HepG2 (cell line): ENCODE measurements around the gene PROX1. TPM values are rescaled to one million over a fixed set of nuclear protein-coding genes. Genes with fewer than 3 reads are reported as not detected.

ENCODE experiments used
- CHD4 ChIP-seq: fragments of 200-600 bp; sonication (generic); IDR thresholded peaks from 2 replicates; pipeline ENCODE4 v1.7.0; 2017; ENCODE audit warnings: mild to moderate bottlenecking, low read length, borderline replicate concordance
- HDAC2 ChIP-seq: sonication (generic); formaldehyde crosslinking; IDR thresholded peaks from 2 replicates; pipeline ENCODE4 v1.4.0; 2020; ENCODE audit warnings: missing genetic modification reagents
- HOXA5 ChIP-seq: sonication (generic); formaldehyde crosslinking; IDR thresholded peaks from 2 replicates; pipeline ENCODE4 v1.4.0; 2020; ENCODE audit warnings: missing genetic modification reagents
- NONO ChIP-seq, 2 experiments: fragments of 450-650 bp in 1 of 2; sonication (generic) in 1 of 2; formaldehyde crosslinking in 1 of 2; IDR thresholded peaks in 1 of 2; conservative IDR thresholded peaks in 1 of 2; 2 replicates each; pipeline versions ENCODE4 v1.6.1 to v1.8.0; 2017 to 2022; ENCODE audit warnings: mild to moderate bottlenecking in 1 of 2, missing genetic modification reagents in 1 of 2, moderate library complexity in 1 of 2
- RBM39 ChIP-seq: fragments of 200-400 bp; formaldehyde crosslinking; IDR thresholded peaks from one replicate; pipeline ENCODE4 v1.6.1; 2018; ENCODE audit warnings: antibody characterized with exemption, mild to moderate bottlenecking, low read depth, low read length; ENCODE audit not compliant: poor library complexity, severe bottlenecking
- SCMH1 ChIP-seq: sonication (generic); formaldehyde crosslinking; IDR thresholded peaks from 2 replicates; pipeline ENCODE4 v1.9.0; 2021; ENCODE audit warnings: missing genetic modification reagents, mild to moderate bottlenecking, borderline replicate concordance
- TAF1 ChIP-seq: sonication (generic); formaldehyde crosslinking; IDR thresholded peaks from 2 replicates; pipeline ENCODE4 v1.4.0; 2020; ENCODE audit warnings: missing genetic modification reagents
- ZNF441 ChIP-seq: sonication (generic); formaldehyde crosslinking; IDR thresholded peaks from 2 replicates; pipeline ENCODE4 v1.7.0; 2021; ENCODE audit warnings: missing genetic modification reagents, borderline replicate concordance
- ZNF562 ChIP-seq: sonication (generic); formaldehyde crosslinking; IDR thresholded peaks from 2 replicates; pipeline ENCODE4 v1.8.0; 2022; ENCODE audit warnings: missing genetic modification reagents, borderline replicate concordance
- ZNF564 ChIP-seq: sonication (generic); formaldehyde crosslinking; IDR thresholded peaks from 2 replicates; pipeline ENCODE4 v1.8.1; 2023; ENCODE audit warnings: mild to moderate bottlenecking, missing genetic modification reagents
- ZNF782 ChIP-seq: sonication (generic); formaldehyde crosslinking; IDR thresholded peaks from 2 replicates; pipeline ENCODE4 v1.4.0; 2020; ENCODE audit warnings: missing genetic modification reagents, mild to moderate bottlenecking, borderline replicate concordance
- polyA plus RNA-seq, 8 experiments: library from polyadenylated mRNA; depleted of rRNA in 3 of 8; stranded (reverse) in 7 of 8; unstranded in 1 of 8; fragments of >200 nt; fragmentation: Illumina TruSeq in 4 of 8; extraction: Trizol in 4 of 8; gene quantifications; 2 replicates each; pipeline versions ENCODE4 v1.2.1 to v1.2.3, GENCODE V29; 2011 to 2016; ENCODE audit warnings: low read depth in 4 of 8, missing spikeins in 1 of 8, mixed read lengths in 1 of 8; ENCODE audit not compliant: insufficient read depth in 1 of 8
- total RNA-seq, 5 experiments: library from RNA; depleted of rRNA; stranded (reverse); fragments of >200 nt; fragmentation: Illumina TruSeq; extraction: Trizol; gene quantifications; 2 replicates each; pipeline ENCODE4 v1.2.3, GENCODE V29; 2016; ENCODE audit warnings: low read depth in 1 of 5
- TF ChIP-seq, protein P1 (sequence below), 2 experiments: fragments of 450-650 bp in 1 of 2; sonication (generic) in 1 of 2; formaldehyde crosslinking in 1 of 2; IDR thresholded peaks; 2 replicates each; pipeline versions ENCODE4 v1.6.1 to v1.8.0; 2016 to 2022; ENCODE audit warnings: antibody characterized with exemption in 1 of 2, mild to moderate bottlenecking in 1 of 2, missing genetic modification reagents in 1 of 2
- TF ChIP-seq, protein P2 (sequence below): sonication (generic); formaldehyde crosslinking; IDR thresholded peaks from 2 replicates; pipeline ENCODE4 v1.4.0; 2020; ENCODE audit warnings: missing genetic modification reagents
- TF ChIP-seq, protein P3 (sequence below): sonication (generic); formaldehyde crosslinking; IDR thresholded peaks from 2 replicates; pipeline ENCODE4 v1.5.0; 2020; ENCODE audit warnings: missing genetic modification reagents, mild to moderate bottlenecking, borderline replicate concordance
- TF ChIP-seq, protein P4 (sequence below): sonication (generic); formaldehyde crosslinking; IDR thresholded peaks from 2 replicates; pipeline ENCODE4 v1.4.0; 2020; ENCODE audit warnings: missing genetic modification reagents; ENCODE audit errors: not compliant biosample characterization

The PROX1 gene
- total and polyA plus RNA-seq, 2 of the 13 experiments (the other 11 are each of a cell fraction or from before 2014, with no cell fraction given) = 12.3 to 30.2 TPM

DNA sequence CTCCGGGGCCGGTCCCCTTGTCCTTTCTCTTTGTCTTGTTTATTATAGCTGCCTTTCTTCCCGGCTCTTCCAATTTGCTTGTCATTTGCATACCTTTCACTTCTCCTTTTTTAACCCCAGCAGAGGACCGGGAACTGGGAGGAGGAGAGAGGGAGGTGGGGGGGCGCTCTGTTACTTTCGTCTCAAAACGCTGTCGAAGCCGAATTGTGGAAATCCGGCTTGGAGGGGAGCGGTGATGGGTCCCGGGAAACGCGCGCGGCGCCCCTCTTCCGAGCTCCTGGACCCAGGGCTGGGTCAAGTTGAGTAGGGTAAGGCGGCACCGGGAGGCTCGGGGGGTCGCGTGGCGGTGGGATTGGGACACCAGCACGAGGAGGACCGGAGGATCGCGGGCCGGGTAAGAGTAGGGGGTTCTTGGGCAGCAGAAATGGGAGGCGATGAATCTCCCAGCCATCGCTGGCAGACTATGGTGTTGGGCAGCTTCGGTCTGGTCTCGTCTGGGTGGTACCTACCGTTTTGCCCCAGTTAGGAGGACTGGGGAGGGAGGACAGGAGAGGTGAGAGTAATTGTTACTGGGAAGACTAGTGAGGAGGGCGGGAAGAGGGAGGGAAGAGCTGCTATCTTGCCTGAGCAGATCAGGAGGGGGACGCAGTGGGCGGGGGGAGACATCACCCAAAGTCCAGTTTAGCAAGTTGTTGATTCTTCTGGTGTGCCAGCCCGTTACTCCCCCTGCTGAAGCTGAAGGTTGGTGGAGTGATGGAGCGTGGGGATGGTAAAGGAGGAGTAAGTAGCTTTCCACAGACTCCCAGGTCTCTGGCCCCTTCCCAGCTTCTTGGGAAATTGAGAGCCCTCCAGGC is 1.5 kb downstream of the PROX1 start (continued):
- TF ChIP-seq, protein P1, sequence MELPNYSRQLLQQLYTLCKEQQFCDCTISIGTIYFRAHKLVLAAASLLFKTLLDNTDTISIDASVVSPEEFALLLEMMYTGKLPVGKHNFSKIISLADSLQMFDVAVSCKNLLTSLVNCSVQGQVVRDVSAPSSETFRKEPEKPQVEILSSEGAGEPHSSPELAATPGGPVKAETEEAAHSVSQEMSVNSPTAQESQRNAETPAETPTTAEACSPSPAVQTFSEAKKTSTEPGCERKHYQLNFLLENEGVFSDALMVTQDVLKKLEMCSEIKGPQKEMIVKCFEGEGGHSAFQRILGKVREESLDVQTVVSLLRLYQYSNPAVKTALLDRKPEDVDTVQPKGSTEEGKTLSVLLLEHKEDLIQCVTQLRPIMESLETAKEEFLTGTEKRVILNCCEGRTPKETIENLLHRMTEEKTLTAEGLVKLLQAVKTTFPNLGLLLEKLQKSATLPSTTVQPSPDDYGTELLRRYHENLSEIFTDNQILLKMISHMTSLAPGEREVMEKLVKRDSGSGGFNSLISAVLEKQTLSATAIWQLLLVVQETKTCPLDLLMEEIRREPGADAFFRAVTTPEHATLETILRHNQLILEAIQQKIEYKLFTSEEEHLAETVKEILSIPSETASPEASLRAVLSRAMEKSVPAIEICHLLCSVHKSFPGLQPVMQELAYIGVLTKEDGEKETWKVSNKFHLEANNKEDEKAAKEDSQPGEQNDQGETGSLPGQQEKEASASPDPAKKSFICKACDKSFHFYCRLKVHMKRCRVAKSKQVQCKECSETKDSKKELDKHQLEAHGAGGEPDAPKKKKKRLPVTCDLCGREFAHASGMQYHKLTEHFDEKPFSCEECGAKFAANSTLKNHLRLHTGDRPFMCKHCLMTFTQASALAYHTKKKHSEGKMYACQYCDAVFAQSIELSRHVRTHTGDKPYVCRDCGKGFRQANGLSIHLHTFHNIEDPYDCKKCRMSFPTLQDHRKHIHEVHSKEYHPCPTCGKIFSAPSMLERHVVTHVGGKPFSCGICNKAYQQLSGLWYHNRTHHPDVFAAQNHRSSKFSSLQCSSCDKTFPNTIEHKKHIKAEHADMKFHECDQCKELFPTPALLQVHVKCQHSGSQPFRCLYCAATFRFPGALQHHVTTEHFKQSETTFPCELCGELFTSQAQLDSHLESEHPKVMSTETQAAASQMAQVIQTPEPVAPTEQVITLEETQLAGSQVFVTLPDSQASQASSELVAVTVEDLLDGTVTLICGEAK (IDR thresholded peaks at IDR 0.05) = no peak
- TF ChIP-seq, protein P1 (CRISPR knock-in tag; IDR thresholded peaks at IDR 0.05) = peak; percentile 46; the same call in 1 of the 2 replicates
- TF ChIP-seq HOXA5 (0 out of 2 replicates have a peak, but pooled peaks have one; percentile 11), ZNF564 (CRISPR knock-in tag) (peak; percentile 40; the same call in 1 of the 2 replicates), RBM39 (peak; percentile 87), HDAC2 (CRISPR knock-in tag) (peak; percentile 71; the same call in 1 of the 2 replicates), NONO (IDR thresholded peaks at IDR 0.05) (no peak), NONO (CRISPR knock-in tag; conservative IDR thresholded peaks at IDR 0.05) (peak; percentile 49; the same call in 1 of the 2 replicates), TAF1 (CRISPR knock-in tag) (peak; percentile 76), CHD4 (no peak), SCMH1 (no peak), ZNF562 (CRISPR knock-in tag) (no peak), ZNF441 (no peak), ZNF782 (no peak)
- TF ChIP-seq, protein P2, sequence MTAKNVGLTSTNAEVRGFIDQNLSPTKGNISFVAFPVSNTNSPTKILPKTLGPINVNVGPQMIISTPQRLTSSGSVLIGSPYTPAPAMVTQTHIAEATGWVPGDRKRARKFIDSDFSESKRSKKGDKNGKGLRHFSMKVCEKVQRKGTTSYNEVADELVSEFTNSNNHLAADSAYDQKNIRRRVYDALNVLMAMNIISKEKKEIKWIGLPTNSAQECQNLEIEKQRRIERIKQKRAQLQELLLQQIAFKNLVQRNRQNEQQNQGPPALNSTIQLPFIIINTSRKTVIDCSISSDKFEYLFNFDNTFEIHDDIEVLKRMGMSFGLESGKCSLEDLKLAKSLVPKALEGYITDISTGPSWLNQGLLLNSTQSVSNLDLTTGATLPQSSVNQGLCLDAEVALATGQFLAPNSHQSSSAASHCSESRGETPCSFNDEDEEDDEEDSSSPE (CRISPR knock-in tag) = 0 out of 2 replicates have a peak, but pooled peaks have one; percentile 35
- TF ChIP-seq, protein P3, sequence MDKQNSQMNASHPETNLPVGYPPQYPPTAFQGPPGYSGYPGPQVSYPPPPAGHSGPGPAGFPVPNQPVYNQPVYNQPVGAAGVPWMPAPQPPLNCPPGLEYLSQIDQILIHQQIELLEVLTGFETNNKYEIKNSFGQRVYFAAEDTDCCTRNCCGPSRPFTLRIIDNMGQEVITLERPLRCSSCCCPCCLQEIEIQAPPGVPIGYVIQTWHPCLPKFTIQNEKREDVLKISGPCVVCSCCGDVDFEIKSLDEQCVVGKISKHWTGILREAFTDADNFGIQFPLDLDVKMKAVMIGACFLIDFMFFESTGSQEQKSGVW (CRISPR knock-in tag) = no peak
- TF ChIP-seq, protein P4, sequence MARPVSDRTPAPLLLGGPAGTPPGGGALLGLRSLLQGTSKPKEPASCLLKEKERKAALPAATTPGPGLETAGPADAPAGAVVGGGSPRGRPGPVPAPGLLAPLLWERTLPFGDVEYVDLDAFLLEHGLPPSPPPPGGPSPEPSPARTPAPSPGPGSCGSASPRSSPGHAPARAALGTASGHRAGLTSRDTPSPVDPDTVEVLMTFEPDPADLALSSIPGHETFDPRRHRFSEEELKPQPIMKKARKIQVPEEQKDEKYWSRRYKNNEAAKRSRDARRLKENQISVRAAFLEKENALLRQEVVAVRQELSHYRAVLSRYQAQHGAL = no peak
